ENCODE results near the gene ST6GAL2. TPM values are rescaled to one million over a fixed set of nuclear protein-coding genes. Genes with fewer than 3 reads are reported as not detected.

The ST6GAL2 gene
- total RNA-seq, 6 donors from 2014 or later, result under 0.01 to 2.9 (median 1.4) TPM

GRCh38 chr2:106804161-106804560, 81.8 kb downstream of the ST6GAL2 start:
- WGBS, 2 donors, result 76 to 81% methylated on average over 1 of the region's 1 CpG
- no peak for DNase-seq
- TF ChIP-seq CTCF (IDR thresholded peaks at IDR 0.05) (no peak), EP300 (IDR thresholded peaks at IDR 0.05) (no peak), POLR2A (IDR thresholded peaks at IDR 0.05) (no peak), POLR2AphosphoS5 (IDR thresholded peaks at IDR 0.05) (no peak)

GRCh38 chr2:106800976-106801655, 84.9 kb downstream of the ST6GAL2 start:
- DNase-seq, result no peak
- no peak for ATAC-seq (ENCODE audit: low FRiP score in 2 of 2)
- Histone ChIP-seq H3K27ac (no peak overlapping the region), H3K4me1 (no peaks in the 10 kb centered on the region), H3K4me3 (no peak overlapping the region), H3K9me3 (no peaks in the 10 kb centered on the region), H3K36me3 (no peaks in the 10 kb centered on the region), H3K27me3 (no peaks in the 10 kb centered on the region)
- TF ChIP-seq EP300 (IDR thresholded peaks at IDR 0.05) (no peak), CTCF (IDR thresholded peaks at IDR 0.05) (no peak), POLR2AphosphoS5 (IDR thresholded peaks at IDR 0.05) (no peak), POLR2A (IDR thresholded peaks at IDR 0.05) (no peak)
- 64 to 67% methylated on average over 10 of the region's 10 CpGs for WGBS, 2 donors

More at GRCh38 chr2:106804161-106804560, 81.8 kb downstream of the ST6GAL2 start:
- Histone ChIP-seq H3K9me3 (no peaks in the 10 kb centered on the region), H3K27me3 (no peaks in the 10 kb centered on the region), H3K4me1 (no peaks in the 10 kb centered on the region), H3K36me3 (no peaks in the 10 kb centered on the region), H3K27ac (no peak overlapping the region), H3K4me3 (no peak overlapping the region)
- ATAC-seq (ENCODE audit: low FRiP score in 2 of 2), result no peak

- ATAC-seq (ENCODE audit: low FRiP score in 2 of 2) (no peak), DNase-seq (no peak)
- TF ChIP-seq EP300 (IDR thresholded peaks at IDR 0.05) (no peak), POLR2AphosphoS5 (IDR thresholded peaks at IDR 0.05) (no peak), POLR2A (IDR thresholded peaks at IDR 0.05) (no peak), CTCF (IDR thresholded peaks at IDR 0.05) (no peak)
- Histone ChIP-seq H3K9me3 (no peaks in the 10 kb centered on the region), H3K27me3 (no peaks in the 10 kb centered on the region), H3K27ac (no peak overlapping the region), H3K36me3 (no peaks in the 10 kb centered on the region), H3K4me3 (no peak overlapping the region), H3K4me1 (no peaks in the 10 kb centered on the region)
- WGBS, 2 donors, result 95 to 97% methylated on average over 4 of the region's 4 CpGs
Measured at GRCh38 chr2:106800180-106800579, 85.8 kb downstream of the ST6GAL2 start.

GRCh38 chr2:106798826-106799552, 87.0 kb downstream of the ST6GAL2 start:
- H3K27ac ChIP-seq, result no peak overlapping the region
- no peak for DNase-seq
- no peak overlapping the region for H3K4me3 ChIP-seq
- H3K9me3 ChIP-seq, result no peaks in the 10 kb centered on the region
- H3K4me1 ChIP-seq, result no peaks in the 10 kb centered on the region
- H3K27me3 ChIP-seq, result no peaks in the 10 kb centered on the region
- ATAC-seq (ENCODE audit: low FRiP score in 2 of 2), result no peak
- TF ChIP-seq POLR2A (IDR thresholded peaks at IDR 0.05) (no peak), CTCF (IDR thresholded peaks at IDR 0.05) (no peak), POLR2AphosphoS5 (IDR thresholded peaks at IDR 0.05) (no peak), EP300 (IDR thresholded peaks at IDR 0.05) (no peak)
- 67 to 70% methylated on average over 5 of the region's 5 CpGs for WGBS, 2 donors
- H3K36me3 ChIP-seq, result no peaks in the 10 kb centered on the region
